HG03097 (cell line): ENCODE results near the gene TGIF1.

Experiments used
- ATAC-seq: cut with Tn5 transposase; IDR thresholded peaks from one replicate; pipeline ENCODE4 v1.9.1; 2021; ENCODE audit not compliant: unreplicated experiment, low FRiP score

The TGIF1 gene

GRCh38 chr18:3508576-3509549, 58.9 kb downstream of the TGIF1 start:
- ATAC-seq = no peak
